ENCODE results near the gene TRIM40.

TRIM40 gene

GRCh38 chr6:30150671-30151395 is 14.9 kb downstream of the TRIM40 start:
- no peak for DNase-seq

GRCh38 chr6:30151580-30151979 is 15.6 kb downstream of the TRIM40 start:
- DNase-seq = peak; percentile 90

- DNase-seq = peak; percentile 30
Measured at GRCh38 chr6:30152016-30152673, 16.2 kb downstream of the TRIM40 start.

- peak; percentile 50 for DNase-seq
Measured at GRCh38 chr6:30152910-30153610, 17.1 kb downstream of the TRIM40 start.

GRCh38 chr6:30154061-30154460 is 18.1 kb downstream of the TRIM40 start:
- no peak for DNase-seq

GRCh38 chr6:30154709-30155519 is 19.0 kb downstream of the TRIM40 start:
- DNase-seq = no peak

GRCh38 chr6:30155520-30156261 is 19.8 kb downstream of the TRIM40 start:
- no peak for DNase-seq

GRCh38 chr6:30156262-30156599 is 20.3 kb downstream of the TRIM40 start:
- DNase-seq = no peak

GRCh38 chr6:30156774-30157173 is 20.8 kb downstream of the TRIM40 start:
- DNase-seq = no peak

- no peak for DNase-seq
Measured at GRCh38 chr6:30157581-30157980, 21.6 kb downstream of the TRIM40 start.

- no peak for DNase-seq
Measured at GRCh38 chr6:30157999-30158398, 22.1 kb downstream of the TRIM40 start.

GRCh38 chr6:30158475-30159040 is 22.6 kb downstream of the TRIM40 start:
- DNase-seq = no peak

GRCh38 chr6:30160008-30160784 is 24.3 kb downstream of the TRIM40 start:
- no peak for DNase-seq

GRCh38 chr6:30160785-30161531 is 25.0 kb downstream of the TRIM40 start, which contains the start of gene TRIM10:
TRIM10 (minus strand) TSS chr6:30161211; CDS start chr6:30160858, 353 bp downstream.
- DNase-seq = no peak

- DNase-seq = no peak
Measured at GRCh38 chr6:30162265-30163089, 26.5 kb downstream of the TRIM40 start.

- DNase-seq = peak; percentile 46
Measured at GRCh38 chr6:30163090-30163917, 27.4 kb downstream of the TRIM40 start, which contains the start of gene TRIM15. TRIM15 (plus strand) TSS chr6:30163546; CDS start chr6:30163685, 139 bp downstream.

GRCh38 chr6:30163918-30164654 is 28.1 kb downstream of the TRIM40 start:
- DNase-seq = no peak

- DNase-seq = no peak
Measured at GRCh38 chr6:30164714-30165113, 28.8 kb downstream of the TRIM40 start.

Data from GF-D8 (cell line).